ENCODE results near the gene THAP2. TPM values are rescaled to one million over a fixed set of nuclear protein-coding genes. Genes with fewer than 3 reads are reported as not detected.

Gene THAP2
- total RNA-seq, 1 donor from 2014 or later, result 47.9 TPM

GRCh38 chr12:71704920-71705319, 40.8 kb downstream of the THAP2 start:
- no peak for DNase-seq

- DNase-seq, result no peak
These were observed 44.6 kb downstream of the THAP2 start for GRCh38 chr12:71708658-71709057.

- no peak for DNase-seq
These were observed 46.4 kb downstream of the THAP2 start for GRCh38 chr12:71710276-71711125.

- DNase-seq, result no peak
These were observed 54.5 kb downstream of the THAP2 start for GRCh38 chr12:71718611-71719010.

DNA sequence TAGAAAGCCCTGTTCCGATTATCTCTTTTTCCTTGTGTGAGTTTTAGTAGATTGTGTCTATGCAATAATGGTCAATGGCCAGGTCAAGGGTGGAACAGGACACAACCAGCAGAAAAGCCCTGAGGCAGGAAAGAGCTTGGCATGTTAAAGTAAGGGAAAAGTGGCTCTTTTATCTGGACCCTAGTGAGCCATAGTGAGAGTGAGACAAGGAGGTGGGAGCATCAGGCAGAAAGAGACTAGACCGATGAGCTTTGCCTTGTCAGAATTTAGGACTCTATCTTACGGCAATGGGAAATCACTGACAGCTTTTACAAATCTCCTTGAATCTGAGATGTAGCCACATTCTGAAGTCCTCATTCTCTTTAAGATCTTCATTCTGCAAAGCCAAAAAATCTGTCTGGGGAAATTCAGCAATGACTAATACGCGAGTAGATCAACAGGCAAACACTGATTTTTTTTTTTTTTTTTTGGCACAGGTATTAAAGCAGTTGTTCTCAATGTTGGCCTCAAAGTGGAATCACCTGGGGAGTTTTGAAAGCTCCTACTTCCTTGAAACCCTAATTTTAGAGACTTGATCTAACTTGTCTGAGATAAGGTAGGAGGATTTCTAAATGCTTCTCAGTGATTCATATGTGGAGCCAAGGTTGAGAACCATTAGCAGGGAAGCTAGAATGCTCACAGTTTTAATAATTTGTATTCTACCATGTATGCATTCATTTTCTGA, 55.7 kb downstream of the THAP2 start:
- no peak for DNase-seq

DNA sequence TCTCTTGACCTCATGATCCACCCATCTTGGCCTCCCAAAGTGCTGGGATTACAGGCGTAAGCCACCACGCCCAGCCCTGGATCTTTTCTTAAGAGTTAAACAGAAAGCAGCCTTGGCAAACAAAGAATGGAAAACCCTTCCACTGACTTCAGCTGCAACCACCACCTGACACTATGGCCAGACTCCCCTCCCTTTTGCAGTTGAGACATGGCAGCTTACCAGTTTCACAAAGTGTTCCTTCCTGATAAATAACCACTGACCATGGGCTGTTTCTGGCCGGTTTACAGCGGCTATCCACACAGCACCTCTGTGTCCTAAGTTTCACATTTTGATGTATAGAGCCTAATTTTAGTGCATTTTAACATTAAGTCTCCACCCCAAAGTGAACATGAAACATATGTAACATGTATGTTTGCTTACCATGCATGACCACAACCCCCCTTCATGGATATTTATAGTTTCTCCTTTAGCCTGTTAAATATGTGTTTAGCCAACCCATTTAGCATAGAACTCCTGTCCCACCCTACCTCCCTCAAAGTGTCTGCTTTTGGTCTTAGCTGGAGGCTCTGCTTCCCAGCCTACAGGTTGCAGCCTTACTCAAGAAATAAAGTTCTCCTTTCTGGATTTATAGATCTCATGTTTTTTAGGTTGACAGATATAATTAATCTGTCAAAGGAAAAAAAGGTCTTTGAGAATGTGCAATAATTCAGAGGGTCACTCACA, 57.8 kb downstream of the THAP2 start:
- no peak for DNase-seq

DNA sequence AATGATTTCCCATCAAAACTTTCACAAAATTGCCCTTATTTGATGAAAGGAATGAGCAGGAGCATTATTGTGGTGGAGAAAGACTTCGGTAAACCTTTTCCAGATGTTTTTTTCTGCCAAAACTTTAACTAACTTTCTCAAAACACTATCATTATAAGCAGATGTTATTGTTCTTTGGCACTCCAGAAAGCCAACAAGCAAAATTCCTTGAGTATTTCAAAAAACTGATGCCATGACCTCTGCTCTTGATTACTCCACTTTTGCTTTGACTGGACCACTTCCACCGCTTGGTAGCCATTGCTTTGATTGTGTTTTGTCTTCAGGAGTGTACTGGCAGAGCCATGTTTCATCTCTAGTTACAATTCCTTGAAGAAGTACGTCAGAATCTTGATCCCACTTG, 60.9 kb downstream of the THAP2 start:
- no peak for DNase-seq

DNA sequence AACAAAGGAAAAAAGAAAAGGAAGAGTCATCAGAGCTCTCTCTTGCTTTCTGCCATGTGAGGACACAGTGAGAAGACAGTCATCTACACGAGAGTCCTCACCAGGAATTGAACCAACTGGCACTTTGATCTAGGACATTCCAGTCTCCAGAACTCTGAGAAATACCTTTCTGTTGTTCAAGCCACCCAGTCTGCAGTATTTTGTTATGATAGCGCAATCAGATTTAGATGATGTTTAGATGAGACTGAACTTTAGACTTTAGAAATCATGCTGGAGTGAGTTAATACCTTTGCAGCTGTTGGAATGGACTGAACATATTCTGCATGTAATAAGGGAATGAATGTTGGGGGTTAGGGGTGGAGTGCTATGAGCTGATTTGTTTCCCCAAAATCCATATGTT, 62.4 kb downstream of the THAP2 start:
- DNase-seq, result no peak

DNA sequence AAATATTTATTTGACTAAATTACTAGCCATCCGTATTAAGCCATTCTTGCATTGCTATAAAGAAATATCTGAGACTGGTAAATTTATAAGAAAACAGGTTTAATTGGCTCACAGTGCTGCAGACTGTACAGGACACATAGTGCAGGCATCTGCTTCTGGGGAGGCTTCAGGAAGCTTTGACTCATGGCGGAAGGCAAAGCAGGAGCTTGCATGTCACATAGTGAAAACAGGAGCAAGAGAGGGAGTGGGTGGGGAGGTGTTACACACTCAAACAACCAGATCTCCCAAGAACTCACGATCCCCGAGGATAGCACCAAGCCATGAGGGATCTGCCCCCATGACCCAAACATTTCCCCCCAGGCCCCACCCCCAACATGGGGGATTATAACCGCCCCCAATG, 63.9 kb downstream of the THAP2 start:
- no peak for DNase-seq

Small RNAs within 50 kb of the gene (small RNA-seq; reads per million reads assigned to genes)
- not detected for gene RF00560

Other genes starting within 250 kb of the THAP2 start
- not detected for gene LGR5, start 224.5 kb upstream of the THAP2 start, total RNA-seq
- 42.7 TPM for gene ZFC3H1, start 453 bp upstream of the THAP2 start, total RNA-seq
- gene TMEM19, start 21.8 kb downstream of the THAP2 start, total RNA-seq, result 68.5 TPM
- 17.6 TPM for gene RAB21, start 90.6 kb downstream of the THAP2 start, total RNA-seq
- 37.7 TPM for gene TBC1D15, start 175.5 kb downstream of the THAP2 start, total RNA-seq